HG02642 (cell line): ENCODE results near the gene ZNF407.

Experiments used
- ATAC-seq: cut with Tn5 transposase; IDR thresholded peaks from one replicate; pipeline ENCODE4 v1.9.1; 2021; ENCODE audit warnings: mild to moderate bottlenecking; ENCODE audit not compliant: unreplicated experiment, poor library complexity

Gene ZNF407

DNA sequence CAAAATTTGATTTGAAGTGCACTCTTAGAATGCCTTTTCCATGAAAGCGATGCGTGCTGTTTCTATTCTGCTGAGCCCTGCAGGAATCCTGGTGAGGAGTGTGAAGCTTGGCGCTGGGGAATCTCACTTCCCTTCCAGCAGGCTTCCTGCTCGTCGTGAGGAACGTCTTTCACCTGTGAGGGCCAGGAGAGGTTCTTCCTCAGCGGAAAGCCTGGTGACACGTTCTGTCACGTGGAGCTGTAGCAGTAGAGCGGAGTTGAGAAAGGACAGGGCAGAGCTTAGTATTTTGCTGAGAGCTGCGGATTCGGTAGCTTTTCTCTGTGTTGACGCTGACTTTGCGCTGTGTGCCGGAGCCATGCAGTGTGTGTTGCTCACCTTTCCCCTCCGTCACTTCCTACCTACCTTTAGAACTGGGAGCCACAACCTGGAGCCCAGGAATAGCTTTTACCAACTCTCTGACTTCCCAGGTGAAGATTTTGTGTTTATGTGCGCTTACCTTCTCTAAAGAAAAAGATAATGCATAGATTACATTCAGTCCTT lies 316.5 kb downstream of the ZNF407 start:
- ATAC-seq = no peak

GRCh38 chr18:74914648-74915047 lies 317.0 kb downstream of the ZNF407 start:
- no peak for ATAC-seq

- ATAC-seq = no peak
Measured at GRCh38 chr18:74916773-74917393, 319.2 kb downstream of the ZNF407 start.

DNA sequence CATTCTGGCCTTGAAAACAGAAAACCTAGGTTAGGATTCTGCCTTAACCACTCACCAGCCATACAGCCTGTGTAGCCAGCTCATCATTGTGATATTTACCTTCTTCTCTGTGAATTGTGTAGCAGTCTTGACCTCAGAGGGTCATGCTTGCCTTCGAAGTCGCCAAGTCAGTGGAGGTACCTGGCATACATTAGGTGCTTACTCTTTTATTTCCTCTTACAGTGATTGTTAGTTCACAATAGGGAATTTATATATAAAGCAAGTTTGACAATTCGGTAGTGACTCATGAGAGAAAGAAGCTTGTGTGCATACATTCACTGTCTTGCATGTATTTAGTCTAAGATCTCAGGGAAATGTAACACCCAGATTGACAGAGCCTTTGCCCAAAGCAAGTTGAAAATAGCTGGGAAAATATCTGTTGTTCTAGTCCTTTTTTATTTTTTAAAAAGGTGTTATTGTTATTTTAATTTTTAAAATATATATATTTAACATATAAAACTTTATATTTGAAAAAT lies 320.7 kb downstream of the ZNF407 start:
- ATAC-seq = no peak

DNA sequence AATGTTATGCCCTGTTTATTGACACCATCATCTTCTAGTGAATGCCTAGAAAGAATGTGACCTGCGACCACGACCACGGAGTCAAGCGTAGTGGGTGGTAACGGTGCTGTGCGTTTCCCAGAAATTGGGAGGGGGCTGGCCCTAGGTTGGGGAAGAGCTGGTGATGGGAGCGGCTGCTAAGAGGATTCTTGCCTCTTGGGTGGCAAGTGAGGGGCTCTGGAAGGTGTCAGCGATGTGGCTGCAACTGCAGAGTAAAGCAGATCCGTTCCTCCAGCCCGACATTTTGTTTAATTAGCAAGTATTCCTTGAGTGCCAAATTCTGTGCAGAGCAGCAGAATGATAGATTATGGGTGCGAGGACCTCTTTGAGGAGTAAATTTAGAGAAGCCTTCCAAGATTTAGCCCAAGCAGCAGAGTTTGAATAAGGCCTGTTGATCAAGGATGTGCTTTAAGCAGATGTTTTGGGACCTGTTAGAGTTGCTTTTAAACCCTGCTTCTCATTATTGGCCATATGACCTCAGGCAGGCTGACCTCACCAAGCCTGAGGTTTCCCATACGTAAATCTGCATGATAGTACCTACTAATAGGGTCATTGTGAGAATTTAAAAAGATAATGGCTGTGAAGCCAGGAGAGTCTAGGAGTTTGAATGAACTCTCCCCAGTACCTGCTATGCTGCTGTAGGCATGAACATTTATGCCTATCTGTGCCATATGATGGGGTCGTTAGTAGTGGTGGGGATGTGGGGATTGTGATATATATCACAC lies 323.6 kb downstream of the ZNF407 start:
- ATAC-seq = no peak

GRCh38 chr18:74926051-74926450 lies 328.4 kb downstream of the ZNF407 start:
- no peak for ATAC-seq

GRCh38 chr18:74928194-74928968 lies 330.7 kb downstream of the ZNF407 start:
- no peak for ATAC-seq

- ATAC-seq = no peak
Measured at GRCh38 chr18:74929110-74929509, 331.4 kb downstream of the ZNF407 start.

- no peak for ATAC-seq
Measured at GRCh38 chr18:74930616-74931015, 332.9 kb downstream of the ZNF407 start.

DNA sequence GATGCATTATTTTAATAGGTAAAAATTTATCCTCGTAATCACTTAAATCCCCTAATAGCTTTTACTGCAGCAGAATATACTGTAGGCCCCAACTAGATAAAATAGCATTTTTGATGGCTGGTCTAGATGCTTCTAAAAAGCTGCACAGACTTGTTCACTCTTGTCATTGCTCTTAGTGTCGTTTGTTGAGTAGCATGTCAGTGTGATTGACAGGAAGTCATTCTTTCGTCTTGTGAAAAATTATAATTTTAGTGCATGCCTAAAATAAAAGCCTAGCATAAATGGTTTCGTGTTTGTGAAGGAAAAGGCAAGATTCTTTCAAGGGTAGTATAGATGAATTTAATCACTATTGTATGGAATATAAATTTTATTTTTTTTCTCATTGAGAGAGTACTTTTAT lies 336.3 kb downstream of the ZNF407 start:
- ATAC-seq = no peak

DNA sequence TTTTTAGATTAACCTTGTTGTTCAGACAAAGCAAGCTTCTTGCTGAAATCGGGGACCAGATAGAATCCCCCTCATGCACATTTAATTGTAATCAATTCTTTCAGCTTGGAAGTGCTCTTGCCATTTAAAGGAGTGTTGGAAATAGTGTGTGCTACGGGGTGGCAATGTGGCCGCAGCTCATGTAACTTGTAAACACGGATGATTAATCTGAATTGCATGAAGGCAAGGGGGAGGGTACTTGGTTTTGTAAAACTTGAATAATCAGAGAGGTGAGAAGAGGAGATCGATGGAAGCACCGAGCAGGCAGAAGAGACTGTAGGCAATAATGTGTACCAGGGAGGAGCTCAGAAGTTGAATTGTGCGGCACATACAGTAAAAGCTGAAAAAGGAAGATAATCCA lies 337.8 kb downstream of the ZNF407 start:
- ATAC-seq = no peak

- ATAC-seq = no peak
Measured at GRCh38 chr18:74936343-74936742, 338.7 kb downstream of the ZNF407 start.

DNA sequence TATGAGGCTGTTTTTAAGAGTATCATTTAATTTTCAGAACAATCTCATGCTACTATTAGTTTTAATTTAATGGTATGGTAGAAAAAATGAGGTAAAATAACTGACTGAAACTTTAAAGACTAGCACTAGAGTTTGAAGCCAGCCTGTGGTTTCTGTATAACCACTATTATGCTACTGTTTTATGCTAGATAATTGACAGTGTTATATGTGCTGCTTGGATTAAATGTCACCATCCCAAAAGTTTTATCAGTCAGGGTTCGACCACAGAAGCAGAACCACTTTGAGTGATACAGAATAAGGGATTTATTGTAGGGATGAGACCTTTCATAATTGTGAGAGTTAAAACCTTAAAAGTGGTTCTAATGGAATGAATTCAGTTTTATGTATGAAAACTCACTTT lies 339.6 kb downstream of the ZNF407 start:
- no peak for ATAC-seq

- no peak for ATAC-seq
Measured at GRCh38 chr18:74940856-74941255, 343.2 kb downstream of the ZNF407 start.

DNA sequence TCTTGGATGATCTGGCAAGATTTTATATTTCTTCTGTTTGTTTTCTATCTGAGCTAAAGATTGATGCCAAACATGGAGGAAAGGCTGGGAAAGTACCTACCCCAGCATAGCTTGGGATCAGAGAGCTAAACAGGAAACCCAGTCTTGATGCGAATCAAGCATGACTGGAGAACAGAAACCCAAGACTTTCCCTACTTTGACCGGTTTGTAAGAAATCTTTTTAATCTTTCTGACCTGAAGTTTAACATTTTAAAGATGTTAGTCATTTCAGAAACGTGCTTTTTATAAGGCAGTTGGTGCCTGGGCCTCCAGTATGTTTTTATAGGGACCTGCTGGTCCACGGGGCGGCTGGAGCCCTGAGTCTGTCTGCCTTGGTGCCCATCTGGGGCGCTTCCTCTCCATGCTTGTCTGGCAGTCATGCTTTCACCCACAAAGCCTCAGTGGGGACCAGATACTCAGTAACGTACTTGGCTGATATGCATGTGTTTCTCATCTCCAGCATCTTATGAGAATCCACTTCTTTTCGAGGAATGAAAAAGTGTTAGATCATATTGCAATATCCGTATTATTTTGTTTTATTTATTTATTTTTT lies 344.7 kb downstream of the ZNF407 start:
- peak; percentile 89 for ATAC-seq

DNA sequence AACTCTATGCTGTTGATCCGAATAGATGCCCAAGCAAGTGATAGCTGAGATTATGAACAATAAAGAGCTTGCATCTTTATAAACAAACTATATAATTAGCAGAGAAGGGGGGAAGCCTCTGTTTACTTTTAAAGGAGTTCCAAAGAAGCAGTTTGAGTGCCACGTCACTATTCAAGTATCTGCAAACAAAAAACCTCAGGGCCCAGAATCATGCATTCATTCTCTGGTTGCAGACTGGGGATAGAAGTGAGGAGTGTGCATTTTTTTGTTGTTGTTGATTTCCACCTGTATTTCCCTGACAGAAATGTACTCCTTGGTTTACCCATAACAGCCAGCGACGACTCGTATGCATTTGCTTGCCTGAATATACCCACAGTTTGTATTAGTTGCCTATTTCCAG lies 347.0 kb downstream of the ZNF407 start:
- no peak for ATAC-seq

DNA sequence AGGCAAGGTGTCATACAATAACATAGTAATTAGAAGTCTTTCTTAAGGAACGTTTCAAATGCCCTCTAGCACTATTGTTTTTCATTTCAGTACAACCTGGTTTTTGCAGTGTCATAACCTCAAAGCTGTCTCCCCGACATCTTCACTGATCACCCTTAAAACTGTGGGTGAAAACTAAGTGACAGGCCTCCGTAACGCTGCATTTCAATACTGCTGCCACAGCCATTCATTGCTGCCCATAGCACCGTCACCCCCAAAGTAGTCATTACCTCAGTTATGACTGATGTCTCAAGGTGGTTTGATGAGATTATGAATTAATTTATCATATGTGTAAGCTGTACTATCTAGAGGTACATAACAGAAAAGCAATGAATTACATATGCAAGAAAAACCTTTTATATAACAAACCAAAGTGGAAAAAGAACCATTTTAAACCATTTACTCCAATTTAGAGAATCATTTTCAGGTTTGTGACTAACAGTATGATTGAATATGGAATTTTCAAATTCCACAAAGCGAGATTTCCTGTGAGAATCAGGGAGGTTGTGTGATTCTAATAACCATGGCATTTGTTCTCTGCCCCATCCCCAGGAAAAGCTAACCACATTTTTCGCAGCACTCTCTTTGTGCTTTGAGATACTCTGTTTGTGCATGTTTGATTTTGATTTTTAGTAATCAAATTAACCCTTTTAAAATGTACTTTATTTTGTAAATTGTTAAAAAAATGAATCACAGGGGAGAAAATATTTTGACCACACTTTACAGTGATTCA lies 348.3 kb downstream of the ZNF407 start:
- no peak for ATAC-seq

DNA sequence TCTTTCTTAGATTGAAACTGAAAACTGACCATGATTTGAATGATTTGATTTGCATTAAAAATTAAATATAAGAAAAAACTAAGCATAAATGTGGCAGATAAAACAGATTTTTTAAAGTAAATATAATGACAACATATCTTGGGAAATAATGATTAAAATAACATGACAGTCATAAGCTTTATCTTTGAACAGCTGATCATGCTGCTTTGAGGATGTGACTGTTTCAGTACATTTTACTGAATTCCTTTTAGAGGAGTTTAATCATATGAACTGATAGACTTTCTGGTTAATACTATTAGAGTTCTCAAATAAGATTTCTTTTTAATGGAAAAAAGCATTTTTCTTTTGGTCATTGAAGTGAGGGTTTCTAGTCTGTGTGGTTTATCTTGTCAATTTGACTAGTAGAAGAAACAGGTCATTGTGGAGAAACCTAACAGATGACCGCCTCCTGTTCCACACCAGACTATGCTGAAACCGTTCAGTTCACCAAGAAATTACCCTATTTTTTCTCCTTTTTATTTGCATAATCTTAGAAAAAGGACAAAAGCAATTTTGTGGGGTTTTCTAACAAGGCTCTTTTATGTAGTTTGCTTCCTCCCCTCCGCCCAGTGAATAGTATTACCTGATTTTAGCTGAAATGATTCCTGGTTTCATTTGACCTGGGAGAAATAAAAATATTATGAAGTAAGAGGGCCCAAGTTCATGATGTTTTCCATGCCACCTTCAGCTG lies 349.1 kb downstream of the ZNF407 start:
- ATAC-seq = no peak

- no peak for ATAC-seq
Measured at GRCh38 chr18:74947417-74947816, 349.7 kb downstream of the ZNF407 start.
